Measurements from ENCODE around the gene ANKRD11.
"Not testable (repeated sequence)": the region's sequence is repeated elsewhere in the genome, so short reads cannot be mapped to it uniquely, and the experiment has no call there.

The ANKRD11 gene

DNA sequence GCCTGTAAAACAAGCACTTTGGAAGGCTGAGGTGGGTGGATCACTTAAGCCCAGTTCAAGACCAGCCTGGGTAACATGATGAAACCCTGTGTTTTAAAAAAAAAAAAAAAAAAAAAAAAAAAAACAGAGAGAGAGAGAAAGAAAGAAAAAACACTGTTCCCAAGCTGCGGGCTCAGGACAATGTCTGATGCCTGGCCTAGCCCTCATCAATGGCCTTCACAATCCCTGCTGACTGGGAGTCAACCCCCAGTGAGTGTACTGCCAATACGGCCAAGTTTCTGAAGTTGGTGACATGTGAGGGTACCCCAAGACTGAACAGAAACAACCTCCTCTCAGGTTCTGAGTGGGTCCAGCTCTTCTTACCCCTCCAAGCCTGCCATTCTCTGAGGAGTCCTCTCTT, 156.3 kb downstream of the ANKRD11 start:
- in situ Hi-C loops (cut with MboI; ENCODE audit: low sequenced_read_pairs): no loop called here

- in situ Hi-C loops (cut with MboI; ENCODE audit: low sequenced_read_pairs): not testable (repeated sequence)
Measured at GRCh38 chr16:89333401-89334001, 156.9 kb downstream of the ANKRD11 start.

DNA sequence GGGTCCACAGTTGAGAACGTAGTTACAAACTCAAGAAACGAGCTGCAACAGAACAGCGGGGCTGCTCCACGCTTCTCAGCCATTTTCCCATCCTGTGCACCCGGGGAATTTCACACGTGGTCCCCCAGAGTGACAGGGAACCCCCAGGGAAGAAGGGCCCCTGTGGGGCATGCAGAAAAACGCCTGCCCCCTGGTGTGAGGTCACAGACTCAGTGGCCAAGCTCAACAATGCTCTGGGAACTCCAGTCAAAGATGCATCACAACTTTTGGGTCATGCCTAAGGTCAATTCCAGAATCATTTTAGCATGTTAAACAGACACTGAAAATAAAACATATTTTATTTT, 157.5 kb downstream of the ANKRD11 start:
- in situ Hi-C loops (cut with MboI; ENCODE audit: low sequenced_read_pairs): no loop called here

- in situ Hi-C loops (cut with MboI; ENCODE audit: low sequenced_read_pairs): no loop called here
Measured at GRCh38 chr16:89332243-89332901, 158.0 kb downstream of the ANKRD11 start.

DNA sequence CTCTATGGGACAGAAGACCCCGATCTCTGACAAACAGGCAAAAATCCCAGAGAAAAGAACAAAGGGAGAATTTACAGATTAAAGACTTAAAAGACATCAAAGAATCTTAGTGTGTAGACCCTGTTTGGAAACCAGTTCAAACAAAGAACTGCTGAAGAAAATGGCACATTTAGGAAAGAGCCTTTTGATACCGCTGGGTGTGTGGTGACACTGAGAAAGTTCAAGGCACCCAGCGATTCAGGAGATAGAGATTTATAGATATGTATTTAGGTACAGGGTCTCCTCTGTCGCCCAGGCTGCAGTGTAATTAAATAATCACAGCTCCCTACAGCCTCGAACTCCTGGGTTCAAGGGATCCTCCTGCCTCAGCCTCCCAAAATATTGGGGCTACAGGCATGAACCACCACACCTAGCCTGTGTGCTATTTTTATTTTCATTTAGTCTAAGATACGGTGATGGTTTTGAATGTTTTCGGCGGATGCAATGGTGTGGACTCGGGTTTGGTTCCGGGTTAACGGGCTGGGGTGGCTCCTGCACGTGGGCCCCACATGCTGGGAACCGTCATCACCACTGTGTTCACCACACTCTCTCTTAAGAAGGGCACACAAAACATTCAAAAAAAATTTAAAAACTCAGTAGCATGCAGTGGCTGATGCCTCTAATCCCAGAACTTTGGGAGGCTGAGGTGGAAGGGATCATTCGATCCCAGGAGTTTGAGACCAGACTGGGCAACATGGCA, 158.8 kb downstream of the ANKRD11 start:
- in situ Hi-C loops (cut with MboI; ENCODE audit: low sequenced_read_pairs): no loop called here

DNA sequence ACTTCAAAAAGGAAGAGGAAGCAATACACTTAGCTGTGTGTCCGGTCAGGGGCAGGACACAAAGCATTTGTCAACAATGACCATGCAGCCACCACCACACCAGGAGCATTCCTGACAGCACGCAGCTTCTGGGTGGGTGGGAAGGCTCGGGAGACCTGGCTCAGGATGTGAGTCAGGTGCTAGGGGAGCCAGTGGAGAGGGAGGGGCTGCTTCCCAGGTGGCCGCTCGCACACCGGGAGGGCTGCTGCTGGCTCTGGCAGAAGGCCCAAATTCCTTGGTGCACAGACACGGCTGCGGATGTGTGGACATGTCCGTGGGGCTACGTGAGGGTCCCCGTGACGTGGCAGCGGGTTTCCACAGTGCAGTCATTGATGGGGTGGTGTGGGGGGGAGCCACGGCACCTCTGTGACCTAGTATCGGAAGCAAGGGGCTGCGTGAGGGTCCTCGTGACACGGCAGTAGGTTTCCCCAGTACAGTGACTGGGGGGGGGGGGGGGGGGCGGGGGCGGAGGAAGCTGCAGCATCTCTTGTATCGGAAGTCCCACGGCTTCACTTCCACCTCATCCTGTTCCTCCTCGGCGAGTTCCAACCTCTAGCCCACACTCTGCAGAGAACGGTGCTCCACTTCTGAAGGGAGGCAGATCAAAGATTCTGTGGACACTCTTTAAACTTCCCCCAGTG, 160.0 kb downstream of the ANKRD11 start:
- in situ Hi-C loops (cut with MboI; ENCODE audit: low sequenced_read_pairs): no loop called here

GRCh38 chr16:89329830-89330176, 160.6 kb downstream of the ANKRD11 start:
- in situ Hi-C loops (cut with MboI; ENCODE audit: low sequenced_read_pairs): not testable (repeated sequence)

GRCh38 chr16:89328412-89329400, 161.7 kb downstream of the ANKRD11 start:
- in situ Hi-C loops (cut with MboI; ENCODE audit: low sequenced_read_pairs): not testable (repeated sequence)

DNA sequence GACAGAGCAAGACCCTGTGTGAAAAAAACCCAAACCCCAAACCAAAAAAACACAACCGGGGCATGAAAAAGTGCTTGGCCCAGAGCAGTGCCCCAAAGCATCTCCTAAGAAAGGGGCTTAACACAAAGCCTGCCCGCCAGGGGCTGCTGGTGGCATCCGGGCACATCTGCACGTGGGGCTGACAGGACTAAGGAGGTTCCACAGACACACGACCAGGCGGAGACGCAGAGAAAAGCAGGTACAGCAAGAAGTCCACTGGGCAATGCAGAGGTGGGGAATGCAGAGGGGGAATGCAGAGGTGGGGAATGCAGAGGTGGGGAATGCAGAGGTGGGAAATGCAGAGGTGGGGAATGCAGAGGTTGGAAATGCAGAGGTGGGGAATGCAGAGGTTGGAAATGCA, 163.6 kb downstream of the ANKRD11 start:
- in situ Hi-C loops (cut with MboI; ENCODE audit: low sequenced_read_pairs): no loop called here

DNA sequence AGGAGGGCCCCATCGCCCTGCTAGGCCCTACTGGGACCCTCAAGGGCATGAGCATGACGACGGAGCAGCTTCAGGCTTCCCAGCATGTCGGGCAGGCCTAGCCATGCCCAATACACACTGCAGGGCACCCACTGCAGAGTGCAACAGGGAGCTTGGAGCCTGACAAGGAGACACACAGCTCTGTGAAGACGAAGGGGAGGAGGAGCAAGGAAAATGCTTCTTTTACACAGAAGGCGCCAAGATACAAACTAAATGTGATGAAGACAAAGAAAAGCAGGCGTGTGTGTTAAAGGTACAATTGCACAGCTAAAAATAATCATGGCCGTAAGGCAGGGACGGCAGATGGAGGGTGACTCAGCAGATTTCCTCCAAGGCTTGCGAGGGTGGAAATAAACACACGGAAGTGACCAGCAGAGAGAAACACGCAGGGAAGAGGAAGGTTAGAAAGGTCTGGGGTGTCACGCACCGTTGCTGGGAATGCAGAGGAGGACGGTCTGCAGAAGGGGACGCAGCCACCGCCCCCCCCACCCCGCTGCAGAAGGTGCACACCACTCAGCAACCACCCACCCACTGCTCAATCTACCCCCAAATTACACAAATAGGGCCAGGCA, 164.4 kb downstream of the ANKRD11 start:
- in situ Hi-C loops (cut with MboI; ENCODE audit: low sequenced_read_pairs): no loop called here

DNA sequence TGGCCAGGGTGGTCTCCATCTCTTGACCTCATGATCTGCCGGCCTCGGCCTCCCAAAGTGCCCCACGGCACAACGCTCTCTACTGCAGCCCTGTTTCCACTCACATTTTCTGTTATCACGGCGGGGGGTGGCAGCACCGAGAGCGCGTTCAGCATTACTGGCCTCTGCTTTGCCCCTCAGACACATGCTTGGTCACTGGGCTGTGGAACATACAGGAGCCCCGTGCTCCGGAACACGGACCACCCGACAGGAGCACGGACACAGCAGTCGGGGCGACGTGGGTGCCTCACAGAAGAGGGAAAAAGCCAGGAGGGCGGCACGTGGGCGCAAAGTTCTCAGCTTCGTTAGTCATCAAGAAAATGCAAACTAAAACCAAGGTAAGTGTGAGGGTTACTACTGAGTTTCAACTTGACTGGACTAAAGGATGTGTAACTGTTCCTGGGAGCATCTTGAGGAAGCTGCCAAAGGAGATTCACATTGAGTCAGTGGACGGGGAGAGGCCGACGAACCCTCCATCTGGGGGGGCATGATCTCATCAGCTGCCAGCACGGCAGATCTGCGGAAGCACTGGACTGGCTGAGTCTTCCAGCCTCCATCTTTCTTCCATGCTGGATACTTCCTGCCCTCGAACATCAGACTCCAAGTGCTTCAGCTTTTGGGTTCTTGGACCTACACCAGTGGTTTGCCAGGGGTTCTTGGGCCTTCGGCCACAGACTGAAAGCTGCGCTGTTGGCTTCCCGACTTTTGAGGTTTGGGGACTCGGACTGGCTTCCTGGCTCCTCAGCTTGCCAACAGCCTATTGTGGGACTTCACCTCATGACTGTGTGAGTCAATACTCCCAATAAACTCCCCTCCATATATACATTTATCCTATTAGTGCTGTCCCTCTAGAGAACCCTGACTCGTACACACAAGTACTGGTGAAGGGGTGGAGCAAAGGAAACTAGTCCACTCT, 166.0 kb downstream of the ANKRD11 start:
- in situ Hi-C loops (cut with MboI; ENCODE audit: low sequenced_read_pairs): no loop called here

GRCh38 chr16:89323120-89323960, 167.0 kb downstream of the ANKRD11 start:
- in situ Hi-C loops (cut with MboI; ENCODE audit: low sequenced_read_pairs): no loop called here

DNA sequence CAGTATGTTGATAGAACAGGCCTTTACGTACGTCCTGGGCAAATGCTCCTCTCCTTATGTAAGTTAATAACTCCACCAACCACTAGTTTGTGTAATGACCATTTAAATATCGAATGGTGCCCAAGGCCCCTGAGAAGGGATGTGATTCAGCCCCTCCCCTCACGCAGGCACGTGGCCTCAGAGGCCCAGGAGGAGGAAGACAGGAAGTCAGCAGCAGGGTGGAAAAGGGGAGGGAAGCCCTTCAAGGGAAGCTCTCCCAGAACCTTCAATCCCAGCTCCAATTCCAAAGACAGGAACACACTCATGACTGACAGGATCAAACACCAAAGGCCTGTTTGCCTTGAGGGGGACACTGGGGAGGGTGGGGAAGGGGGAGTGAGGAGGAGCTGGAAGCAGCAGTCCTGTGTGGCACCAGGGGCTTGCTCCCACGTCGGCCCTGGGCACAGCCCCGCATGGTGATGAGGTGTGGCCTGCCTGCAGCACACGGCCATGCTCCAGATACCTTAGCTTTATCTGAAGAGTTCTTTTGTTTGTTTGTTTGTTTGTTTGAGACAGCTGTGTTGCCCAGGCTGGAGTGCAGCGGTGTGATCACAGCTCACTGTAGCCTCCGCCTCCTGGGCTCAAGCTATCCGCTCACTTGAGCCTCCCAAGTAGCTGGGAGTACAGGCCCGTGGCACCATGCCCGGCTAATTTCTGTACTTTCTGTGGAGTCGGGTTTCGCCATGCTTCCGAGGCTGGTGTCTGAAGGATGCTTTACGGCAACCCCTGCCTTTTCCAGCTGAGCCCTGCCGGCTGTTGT, 167.8 kb downstream of the ANKRD11 start:
- in situ Hi-C loops (cut with MboI; ENCODE audit: low sequenced_read_pairs): no loop called here

- in situ Hi-C loops (cut with MboI; ENCODE audit: low sequenced_read_pairs): no loop called here
Measured at GRCh38 chr16:89320782-89321501, 169.4 kb downstream of the ANKRD11 start.

- in situ Hi-C loops (cut with MboI; ENCODE audit: low sequenced_read_pairs): no loop called here
Measured at GRCh38 chr16:89319886-89320781, 170.2 kb downstream of the ANKRD11 start.

- in situ Hi-C loops (cut with MboI; ENCODE audit: low sequenced_read_pairs): no loop called here
Measured at GRCh38 chr16:89319631-89319885, 170.8 kb downstream of the ANKRD11 start.

Measured in HL-60/S4 treated with phorbol 12-myristate 13-acetate at 8.2 ng/mL for 4 days and 3 days (cell line).